ENCODE measurements around the gene BPIFB6.

BPIFB6 gene

DNA sequence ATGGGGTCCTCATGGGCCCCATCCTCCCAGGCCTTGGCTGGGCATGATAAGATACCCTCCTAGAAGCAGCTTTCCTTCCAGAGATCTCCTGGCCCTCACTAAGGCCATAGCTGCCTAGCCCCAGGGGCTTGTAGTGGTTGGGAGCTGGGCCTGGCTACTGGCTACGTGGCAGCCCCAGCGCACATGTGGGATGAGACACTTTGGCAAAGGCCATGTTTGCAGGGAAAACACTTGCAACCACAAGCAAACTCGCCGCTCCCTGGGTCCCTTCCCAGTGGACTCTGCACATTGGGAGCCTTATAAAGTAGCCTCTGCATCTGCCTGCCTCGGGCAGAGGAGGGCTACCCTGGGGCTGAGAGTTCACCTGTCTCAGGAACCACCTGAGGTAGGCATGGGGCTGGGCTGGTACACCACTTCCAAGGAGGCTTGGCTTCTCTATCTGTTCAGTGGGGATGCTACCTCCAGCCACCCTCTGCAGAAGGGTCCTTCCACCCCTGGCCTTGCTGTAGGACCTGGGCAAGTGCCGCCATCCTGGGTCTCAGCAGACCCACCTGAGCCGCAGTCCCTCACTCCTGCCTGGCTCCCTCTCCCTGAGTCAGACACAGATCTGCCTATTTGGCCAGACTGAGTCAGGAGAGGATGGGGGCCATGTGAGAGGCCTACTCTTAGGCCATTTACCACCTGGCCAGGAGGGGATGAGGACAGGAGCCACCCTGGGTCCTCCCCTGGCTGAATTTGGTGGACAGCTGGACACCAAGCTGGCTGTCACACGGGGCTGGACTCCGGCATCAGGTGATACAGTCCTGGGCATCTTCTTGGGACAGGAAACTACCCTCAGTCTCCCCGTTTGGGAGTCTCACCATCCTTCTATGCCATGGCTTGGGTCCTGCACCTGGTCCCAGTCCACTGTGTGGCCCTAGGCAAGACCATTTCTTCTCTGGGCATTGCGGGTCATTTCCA, 23.8 kb upstream of the BPIFB6 start, which contains the start of gene BPIFB2:
BPIFB2 (plus strand) TSS at position 329 of the 960 bp plus-strand sequence. CDS start 871 bp downstream, outside the sequence.
- no peak within 1 kb of the TSS for H3K4me3 ChIP-seq
- no peak within 1 kb of the TSS for H3K9ac ChIP-seq
- peaks cover 0 to 9% (median 5%) of the 10 kb centered on the region in 11 experiments; a peak in 5 of 22 replicates for H3K9me3 ChIP-seq (replicated peaks in 1 of 11)
- no peaks in the 10 kb centered on the region for H3K36me3 ChIP-seq
- peaks cover 10 to 28% (median 21%) of the 10 kb centered on the region in 10 experiments for H3K4me1 ChIP-seq
- peak within 1 kb of the TSS in 9 of 11 experiments; percentile 48 to 86 (median 77); a peak in 16 of 22 replicates for H3K4me2 ChIP-seq
- H3K27me3 ChIP-seq = no peaks in the 10 kb centered on the region
- H3K27ac ChIP-seq = no peak within 1 kb of the TSS
- H4K20me1 ChIP-seq = no peaks in the 10 kb centered on the region
- no peak for TF ChIP-seq Cebpa-rat (IDR thresholded peaks at IDR 0.05)

DNA sequence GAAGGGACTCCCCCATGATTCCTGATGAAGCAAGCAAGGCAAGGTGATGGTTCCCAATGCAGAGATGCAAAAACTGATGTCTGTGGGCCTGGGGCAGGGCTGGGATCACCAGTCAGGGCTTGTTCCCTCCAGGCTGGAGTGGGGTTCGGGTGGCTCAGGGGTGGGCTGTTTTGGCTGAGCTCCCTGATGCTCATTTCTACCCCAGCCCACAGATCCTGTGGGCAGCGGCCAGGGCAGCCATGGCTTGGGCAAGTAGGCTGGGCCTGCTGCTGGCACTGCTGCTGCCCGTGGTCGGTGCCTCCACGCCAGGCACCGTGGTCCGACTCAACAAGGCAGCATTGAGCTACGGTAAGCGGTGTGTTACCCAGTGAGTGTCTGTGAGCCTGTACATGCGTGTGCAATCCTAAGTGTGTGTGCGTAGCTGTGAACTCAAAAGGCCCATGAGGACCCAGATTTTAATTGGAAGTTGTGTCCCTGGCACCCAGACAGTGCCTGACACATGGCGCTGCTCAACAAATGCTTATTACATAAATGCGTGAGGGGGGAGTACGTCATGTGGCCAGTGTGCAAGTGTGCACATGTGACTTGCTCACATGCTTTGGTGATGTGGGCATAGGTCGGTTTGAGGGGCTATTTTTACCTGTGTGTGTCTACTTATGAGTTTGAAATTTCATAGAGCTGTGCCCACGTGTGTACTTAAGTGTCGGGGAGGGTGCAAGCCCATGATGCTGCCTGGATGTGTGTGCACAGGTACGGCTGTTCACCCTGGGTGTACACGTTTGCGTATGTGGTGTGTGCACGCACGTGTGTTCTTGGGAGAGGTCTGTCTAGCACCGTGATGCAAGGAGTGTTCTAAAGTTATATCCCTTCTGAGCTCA, 22.9 kb upstream of the BPIFB6 start:
- peaks cover 10 to 28% (median 21%) of the 10 kb centered on the region in 10 experiments for H3K4me1 ChIP-seq
- H3K4me2 ChIP-seq = peak overlapping the region; percentile 48 to 86 (median 76)
- H3K27me3 ChIP-seq = no peaks in the 10 kb centered on the region
- H4K20me1 ChIP-seq = no peaks in the 10 kb centered on the region
- TF ChIP-seq Cebpa-rat (IDR thresholded peaks at IDR 0.05) = no peak
- H3K4me3 ChIP-seq = no peak overlapping the region
- H3K36me3 ChIP-seq = no peaks in the 10 kb centered on the region
- H3K9ac ChIP-seq = peak overlapping the region in 6 of 11 experiments; percentile 7 to 49 (median 30); a peak in 9 of 22 replicates
- peak overlapping the region in 7 of 11 experiments; percentile 7 to 64 (median 46); a peak in 10 of 22 replicates for H3K27ac ChIP-seq
- H3K9me3 ChIP-seq (replicated peaks in 1 of 11) = peaks cover 0 to 9% (median 5%) of the 10 kb centered on the region in 11 experiments; a peak in 5 of 22 replicates

DNA sequence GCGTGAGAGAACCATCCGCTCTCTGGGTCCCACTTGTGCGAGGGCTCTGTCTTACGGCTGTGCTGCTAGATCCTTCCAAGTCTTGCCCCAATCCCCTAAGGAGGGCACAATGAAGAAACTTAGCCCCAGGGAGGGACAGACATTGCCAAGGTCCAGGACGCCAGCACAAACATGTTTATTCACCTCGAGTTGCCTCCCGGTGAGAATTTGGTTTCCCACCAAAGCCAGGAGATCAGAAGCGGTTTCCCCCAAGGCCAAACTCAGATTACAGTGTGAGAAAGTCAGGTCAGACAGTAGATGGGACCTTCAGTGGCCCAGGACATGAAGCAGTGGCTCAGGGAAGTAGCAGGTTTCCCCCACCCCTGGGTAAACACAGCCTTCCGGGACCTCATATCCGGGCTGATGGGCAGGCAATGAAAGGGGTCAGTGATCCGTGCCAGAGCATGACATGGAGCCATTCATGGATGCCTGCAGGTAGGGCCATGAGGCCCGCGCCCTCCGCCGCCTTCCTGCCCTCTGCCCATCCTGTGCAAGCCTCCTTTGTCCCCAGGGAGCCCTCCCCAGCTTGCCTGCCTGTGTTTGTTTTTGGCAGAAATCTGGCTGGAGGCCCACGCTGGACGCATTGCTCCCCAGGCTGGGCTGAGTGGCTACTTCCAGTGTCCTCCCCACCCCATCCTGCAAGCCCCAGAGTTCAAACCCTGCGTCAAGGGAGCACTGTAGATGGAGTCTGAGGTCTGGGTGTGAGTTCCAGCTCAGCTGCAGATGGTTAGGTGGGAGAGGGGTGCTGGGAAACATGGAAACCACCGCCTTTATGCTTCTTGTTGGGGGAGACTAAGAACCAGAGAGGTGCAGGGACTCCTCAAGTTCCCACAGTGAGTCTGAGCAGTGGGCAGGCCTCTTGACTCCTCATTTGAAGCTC, 22.0 kb upstream of the BPIFB6 start:
- Histone ChIP-seq H3K9me3 (replicated peaks in 1 of 11) (peaks cover 0 to 9% (median 5%) of the 10 kb centered on the region in 11 experiments; a peak in 5 of 22 replicates), H3K4me2 (peak overlapping the region; percentile 48 to 86 (median 76)), H3K27me3 (no peaks in the 10 kb centered on the region), H3K4me1 (peaks cover 10 to 35% (median 25%) of the 10 kb centered on the region in 10 experiments), H3K27ac (peak overlapping the region in 9 of 11 experiments; percentile 0 to 64 (median 37); a peak in 12 of 22 replicates), H3K36me3 (no peaks in the 10 kb centered on the region), H3K4me3 (no peak overlapping the region), H4K20me1 (no peaks in the 10 kb centered on the region), H3K9ac (peak overlapping the region in 6 of 11 experiments; percentile 7 to 49 (median 30); a peak in 10 of 22 replicates)
- TF ChIP-seq Cebpa-rat (IDR thresholded peaks at IDR 0.05) = no peak

DNA sequence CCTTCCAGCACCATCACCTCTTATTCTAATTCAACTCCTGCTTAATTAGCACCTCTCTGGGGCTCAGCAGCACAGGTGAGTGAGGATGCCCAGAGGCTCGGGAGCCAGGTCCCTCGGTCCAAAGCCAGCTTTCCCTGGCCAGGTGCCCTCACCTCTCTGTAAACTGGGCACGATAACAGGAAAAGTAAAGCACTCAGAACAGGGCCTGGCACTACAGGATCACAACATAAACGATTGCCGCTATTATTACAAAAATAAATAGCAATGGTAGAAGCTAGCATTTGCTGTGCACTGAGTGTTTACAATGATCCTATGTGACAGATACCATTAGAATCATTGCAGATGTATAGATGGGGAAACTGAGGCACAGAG, 21.3 kb upstream of the BPIFB6 start:
- H3K4me1 ChIP-seq = peaks cover 10 to 41% (median 30%) of the 10 kb centered on the region in 10 experiments
- peaks cover 0 to 5% (median 4%) of the 10 kb centered on the region in 11 experiments; a peak in 5 of 22 replicates for H3K9me3 ChIP-seq (replicated peaks in 1 of 11)
- TF ChIP-seq Cebpa-rat (IDR thresholded peaks at IDR 0.05) = no peak
- peak overlapping the region in 1 of 11 experiments; percentile 21; a peak in 1 of 22 replicates for H3K27ac ChIP-seq
- H3K27me3 ChIP-seq = no peaks in the 10 kb centered on the region
- no peaks in the 10 kb centered on the region for H3K36me3 ChIP-seq
- 0 out of 22 replicates have a peak overlapping the region, but pooled peaks of 1 of the 11 experiments have one; percentile 7 for H3K9ac ChIP-seq
- no peaks in the 10 kb centered on the region for H4K20me1 ChIP-seq
- peak overlapping the region in 9 of 11 experiments; percentile 48 to 86 (median 77); a peak in 17 of 22 replicates for H3K4me2 ChIP-seq
- H3K4me3 ChIP-seq = no peak overlapping the region

DNA sequence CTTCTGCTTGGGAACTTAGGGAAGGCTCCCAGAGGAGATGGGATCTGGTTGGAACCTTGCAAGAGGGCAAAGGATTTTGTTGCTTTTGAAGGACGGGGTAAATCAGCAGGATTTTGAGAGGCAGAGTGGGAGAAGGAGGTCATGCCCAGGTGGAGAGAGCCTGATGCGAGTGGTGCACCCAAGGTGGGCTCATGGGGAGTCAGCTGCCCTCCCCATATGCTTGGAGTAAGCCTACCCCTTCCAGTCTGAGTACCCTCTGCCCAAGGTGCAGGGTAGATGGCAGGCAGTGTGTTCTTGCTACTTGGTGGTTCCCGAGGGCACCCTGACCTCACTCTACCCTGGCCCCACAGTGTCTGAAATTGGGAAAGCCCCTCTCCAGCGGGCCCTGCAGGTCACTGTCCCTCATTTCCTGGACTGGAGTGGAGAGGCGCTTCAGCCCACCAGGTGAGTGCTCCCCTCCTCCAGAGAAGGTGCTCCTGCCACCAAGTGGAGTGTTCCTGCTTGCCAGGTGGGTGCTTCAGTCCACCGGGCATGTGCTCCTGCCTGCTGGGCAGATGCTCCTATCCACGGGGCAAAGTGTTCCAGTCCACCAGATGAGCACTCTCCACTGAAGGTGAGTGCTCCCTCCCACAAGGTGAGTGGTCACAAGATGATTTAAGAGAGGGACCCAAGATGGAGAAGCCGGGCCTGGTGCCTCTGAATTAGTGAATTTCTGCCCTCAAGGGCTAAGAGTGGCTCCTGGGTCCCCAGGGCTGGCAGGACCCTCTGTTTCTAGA, 20.6 kb upstream of the BPIFB6 start:
- Histone ChIP-seq H3K9ac (no peak overlapping the region), H3K36me3 (no peaks in the 10 kb centered on the region), H3K27ac (no peak overlapping the region), H4K20me1 (no peaks in the 10 kb centered on the region), H3K4me2 (no peak overlapping the region; a peak in 1 of 22 replicates), H3K27me3 (no peaks in the 10 kb centered on the region), H3K9me3 (replicated peaks in 1 of 11) (no peaks in the 10 kb centered on the region), H3K4me3 (no peak overlapping the region), H3K4me1 (peaks cover 10 to 41% (median 30%) of the 10 kb centered on the region in 10 experiments)
- no peak for TF ChIP-seq Cebpa-rat (IDR thresholded peaks at IDR 0.05)

DNA sequence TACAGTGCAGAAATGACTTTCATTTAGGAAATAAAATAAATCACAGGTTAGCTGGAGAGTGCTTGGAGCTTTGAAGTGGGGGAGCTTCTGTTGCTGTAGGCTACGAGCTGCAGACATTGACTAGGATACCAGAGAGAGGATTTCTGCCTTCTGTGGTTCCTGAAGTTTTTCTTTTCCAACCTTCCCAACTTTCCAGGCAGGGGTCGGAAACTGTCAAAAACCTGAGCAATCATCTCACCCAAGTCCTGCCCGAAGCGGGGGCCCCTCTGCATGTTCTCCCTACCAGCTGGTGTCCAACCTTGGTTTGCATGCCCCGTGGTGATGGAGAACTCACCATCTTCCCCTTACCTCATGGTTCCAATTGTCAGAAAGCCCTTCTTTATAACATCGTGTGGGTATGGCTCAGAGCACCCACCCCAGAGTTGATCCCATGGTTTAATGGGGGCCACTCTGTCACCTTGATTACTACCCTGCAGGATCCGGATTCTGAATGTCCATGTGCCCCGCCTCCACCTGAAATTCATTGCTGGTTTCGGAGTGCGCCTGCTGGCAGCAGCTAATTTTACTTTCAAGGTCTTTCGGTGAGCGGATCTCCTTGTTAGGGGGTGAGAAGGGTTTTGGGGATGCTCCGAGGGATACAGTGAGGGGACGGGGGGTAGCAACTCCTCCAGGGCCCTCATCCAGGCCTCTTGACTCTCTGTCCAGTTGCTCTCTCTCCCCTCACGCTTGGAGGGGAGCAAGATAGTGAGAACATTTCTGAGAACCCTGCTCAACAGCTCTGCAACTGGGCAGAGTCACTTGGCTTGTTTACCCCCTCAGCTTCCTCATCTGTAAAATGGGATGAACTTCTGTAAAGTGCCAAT, 18.9 kb upstream of the BPIFB6 start:
- TF ChIP-seq Cebpa-rat (IDR thresholded peaks at IDR 0.05) = no peak
- no peak overlapping the region for H3K4me2 ChIP-seq
- H3K9me3 ChIP-seq (replicated peaks in 1 of 11) = no peaks in the 10 kb centered on the region
- no peak overlapping the region for H3K27ac ChIP-seq
- H3K9ac ChIP-seq = no peak overlapping the region
- no peaks in the 10 kb centered on the region for H3K36me3 ChIP-seq
- H3K27me3 ChIP-seq = no peaks in the 10 kb centered on the region
- no peaks in the 10 kb centered on the region for H4K20me1 ChIP-seq
- H3K4me3 ChIP-seq = no peak overlapping the region
- peaks cover 10 to 41% (median 30%) of the 10 kb centered on the region in 10 experiments for H3K4me1 ChIP-seq

Measured in BLaER1 treated with 17β-estradiol and CSF1 and Interleukin-3, amounts not matched to agents 10 nM and 100 nM (cell line).